GM18519 (cell line): ENCODE data around the gene RASAL3.
"Not testable (repeated sequence)": the region's sequence is repeated elsewhere in the genome, so short reads cannot be mapped to it uniquely, and the experiment has no call there.

Experiments
- ATAC-seq: cut with Tn5 transposase; IDR thresholded peaks from one replicate; pipeline ENCODE4 v1.9.1; 2021; ENCODE audit warnings: mild to moderate bottlenecking, moderate library complexity; ENCODE audit not compliant: unreplicated experiment, low FRiP score

Gene RASAL3

GRCh38 chr19:15475169-15475568 lies 10.8 kb upstream of the RASAL3 start:
- ATAC-seq = no peak

GRCh38 chr19:15473821-15474220 lies 9.5 kb upstream of the RASAL3 start:
- not testable (repeated sequence) for ATAC-seq

- ATAC-seq = no peak
Measured at GRCh38 chr19:15471639-15472101, 7.3 kb upstream of the RASAL3 start.

- ATAC-seq = no peak
Measured at GRCh38 chr19:15469513-15470297, 5.4 kb upstream of the RASAL3 start.

GRCh38 chr19:15468675-15469512 lies 4.5 kb upstream of the RASAL3 start:
- no peak for ATAC-seq

- no peak for ATAC-seq
Measured at GRCh38 chr19:15467734-15468214, 3.4 kb upstream of the RASAL3 start.

GRCh38 chr19:15466851-15467733 lies 2.7 kb upstream of the RASAL3 start:
- no peak for ATAC-seq

GRCh38 chr19:15463861-15464371 lies 428 bp downstream of the RASAL3 start:
- no peak for ATAC-seq

- ATAC-seq = no peak
Measured at GRCh38 chr19:15461694-15462093, 2.6 kb downstream of the RASAL3 start.

- no peak for ATAC-seq
Measured at GRCh38 chr19:15457701-15458484, 6.5 kb downstream of the RASAL3 start.

- no peak for ATAC-seq
Measured at GRCh38 chr19:15456871-15457700, 7.3 kb downstream of the RASAL3 start.

GRCh38 chr19:15456441-15456840 lies 7.9 kb downstream of the RASAL3 start:
- no peak for ATAC-seq

GRCh38 chr19:15455996-15456395 lies 8.3 kb downstream of the RASAL3 start:
- ATAC-seq = no peak

GRCh38 chr19:15453906-15454860 lies 10.2 kb downstream of the RASAL3 start:
- no peak for ATAC-seq

- no peak for ATAC-seq
Measured at GRCh38 chr19:15453091-15453578, 11.2 kb downstream of the RASAL3 start.

GRCh38 chr19:15452111-15453047 lies 12.0 kb downstream of the RASAL3 start:
- ATAC-seq = no peak
